GM19239 (cell line): ENCODE results near the gene OR4K13.

Experiments used
- DNase-seq: peaks from one replicate; pipeline ENCODE4 v3.0.0; 2011; ENCODE audit warnings: low spot score; ENCODE audit not compliant: insufficient read length
- FAIRE-seq: peaks from 2 replicates; lab custom pipeline; 2011; peaks lifted over from hg19 to GRCh38; lab: Jason Lieb, UNC

OR4K13 gene, protein sequence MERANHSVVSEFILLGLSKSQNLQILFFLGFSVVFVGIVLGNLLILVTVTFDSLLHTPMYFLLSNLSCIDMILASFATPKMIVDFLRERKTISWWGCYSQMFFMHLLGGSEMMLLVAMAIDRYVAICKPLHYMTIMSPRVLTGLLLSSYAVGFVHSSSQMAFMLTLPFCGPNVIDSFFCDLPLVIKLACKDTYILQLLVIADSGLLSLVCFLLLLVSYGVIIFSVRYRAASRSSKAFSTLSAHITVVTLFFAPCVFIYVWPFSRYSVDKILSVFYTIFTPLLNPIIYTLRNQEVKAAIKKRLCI

DNA sequence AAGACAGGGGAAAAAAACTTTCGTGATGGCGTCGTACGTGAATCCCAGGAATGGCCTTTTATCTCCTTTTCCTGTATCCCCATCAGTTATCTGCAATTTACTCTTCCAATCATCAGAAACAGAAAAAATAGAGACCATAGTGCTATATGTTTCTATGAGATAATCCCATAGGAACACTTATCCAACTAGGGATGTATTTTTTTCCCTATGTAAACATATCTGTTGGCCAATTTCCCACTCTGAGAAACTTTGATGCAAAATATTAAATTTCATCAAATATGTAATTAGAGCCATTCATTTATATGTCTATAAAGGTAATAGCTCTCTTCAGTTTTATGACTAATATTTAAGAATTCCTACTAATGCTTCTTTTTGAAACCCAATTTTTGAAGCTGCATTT is at the start of gene OR4K13:
OR4K13 (minus strand) TSS at position 101 of the 400 bp plus-strand sequence. CDS start 1,280 bp downstream, outside the sequence.
- DNase-seq: no peak
- no peak for FAIRE-seq

DNA sequence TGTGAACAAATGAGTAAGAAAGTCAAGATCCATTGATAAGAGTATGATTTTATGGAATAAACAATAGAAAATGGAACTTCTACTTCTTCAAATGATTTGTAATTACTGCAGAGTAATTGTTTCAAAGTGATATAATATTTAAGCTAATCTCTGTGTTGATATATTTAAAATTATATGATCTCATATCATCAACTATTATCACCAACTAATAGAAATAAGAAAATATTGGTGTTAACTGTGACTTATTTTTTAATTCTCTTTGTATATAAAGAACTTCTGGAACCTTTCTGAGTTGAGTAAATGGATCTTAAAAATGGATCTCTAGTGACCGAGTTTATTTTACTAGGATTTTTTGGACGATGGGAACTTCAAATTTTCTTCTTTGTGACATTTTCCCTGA is 23.9 kb upstream of the OR4K13 start, which contains the start of gene OR4L1:
OR4L1 (plus strand) TSS at position 301 of the 400 bp plus-strand sequence; CDS start at position 301, 0 bp downstream.
- no peak for FAIRE-seq
- DNase-seq: no peak

DNA sequence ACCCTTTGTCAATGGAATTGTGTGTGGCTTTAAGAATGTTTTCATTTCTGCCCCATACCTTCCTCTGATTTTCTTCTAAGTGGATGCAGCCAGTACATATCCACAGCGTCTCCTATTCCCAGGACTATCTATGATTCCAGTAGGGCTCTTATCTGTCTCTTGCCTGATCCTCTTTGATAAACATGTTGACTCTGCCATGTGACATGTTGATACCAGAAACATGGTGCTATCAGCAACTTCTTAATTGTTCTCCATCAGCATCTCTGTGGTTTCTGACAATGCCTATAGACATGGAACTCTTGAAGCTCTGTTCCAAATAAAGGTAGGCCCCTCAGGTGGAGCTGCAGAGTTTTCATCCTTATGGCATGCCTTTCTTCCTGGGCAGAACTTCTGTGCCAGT is 12.4 kb upstream of the OR4K13 start:
- no peak for FAIRE-seq
- DNase-seq: no peak

DNA sequence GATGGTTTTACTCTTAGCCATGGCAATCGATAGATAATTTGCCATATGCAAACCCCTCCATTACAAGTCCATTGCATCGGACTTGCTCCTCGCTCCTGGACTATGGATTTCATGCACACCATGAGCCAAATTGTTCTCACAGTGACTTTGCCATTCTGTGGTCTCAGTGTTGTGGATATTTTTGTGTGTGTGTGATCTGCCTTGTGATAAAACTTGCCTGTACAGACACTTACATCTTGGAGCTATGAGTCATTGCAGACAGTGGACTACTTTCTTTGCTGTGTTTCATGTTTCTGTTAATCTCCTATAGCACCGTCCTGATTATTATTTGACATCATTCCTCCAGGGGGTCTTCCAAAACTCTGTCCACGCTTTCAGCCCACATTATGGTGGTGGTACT is 8.4 kb upstream of the OR4K13 start:
- DNase-seq (no peak), FAIRE-seq (no peak)

- no peak for FAIRE-seq
- no peak for DNase-seq
These were observed 389 bp downstream of the OR4K13 start for GRCh38 chr14:20035449-20035848.

GRCh38 chr14:20031058-20031457 is 4.8 kb downstream of the OR4K13 start:
- FAIRE-seq (no peak), DNase-seq (no peak)

GRCh38 chr14:20019257-20019865 is 16.5 kb downstream of the OR4K13 start, which contains the start of gene OR4K14:
Gene OR4K14, minus strand, starts transcription at chr14:20019307. Its CDS starts 4,114 bp downstream, at chr14:20015193.
- DNase-seq (no peak), FAIRE-seq (no peak)

DNA sequence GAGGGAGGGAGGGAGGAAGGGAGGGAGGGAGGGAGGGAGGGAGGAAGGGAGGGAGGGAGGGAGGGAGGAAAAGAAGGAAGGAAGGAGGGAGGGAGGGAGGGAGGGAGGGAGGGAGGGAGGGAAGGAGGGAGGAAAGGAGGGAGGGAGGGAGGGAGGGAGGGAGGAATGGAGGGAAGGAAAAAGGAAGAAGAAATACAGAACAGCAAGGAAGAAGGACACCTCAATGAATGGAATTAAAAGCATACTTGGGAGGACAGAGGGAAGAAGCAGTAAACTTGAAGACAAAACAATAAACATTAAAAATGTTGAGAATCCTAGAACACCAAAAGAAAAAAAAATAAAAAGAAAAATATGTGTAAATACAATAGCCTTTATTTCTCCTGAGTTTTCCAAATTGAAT is 27.7 kb downstream of the OR4K13 start:
- no peak for DNase-seq
- FAIRE-seq: no peak

DNA sequence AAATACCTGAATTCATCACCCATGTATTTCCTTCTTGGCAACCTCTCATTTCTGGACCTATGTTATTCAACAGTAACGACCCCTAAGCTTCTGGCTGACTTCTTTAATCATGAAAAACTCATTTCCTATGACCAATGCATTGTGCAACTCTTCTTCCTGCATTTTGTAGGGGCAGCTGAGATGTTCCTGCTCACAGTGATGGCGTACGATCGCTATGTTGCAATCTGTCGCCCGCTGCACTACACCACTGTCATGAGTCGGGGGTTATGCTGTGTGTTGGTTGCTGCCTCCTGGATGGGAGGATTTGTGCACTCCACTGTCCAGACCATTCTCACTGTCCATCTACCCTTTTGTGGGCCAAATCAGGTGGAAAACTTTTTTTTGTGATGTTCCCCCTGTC is 33.5 kb downstream of the OR4K13 start:
- no peak for DNase-seq
- no peak for FAIRE-seq

- no peak for FAIRE-seq
- no peak for DNase-seq
These were observed 34.0 kb downstream of the OR4K13 start, which contains the start of gene OR4Q2 for GRCh38 chr14:20001863-20002262. Gene OR4Q2, plus strand, starts transcription at chr14:20002163.

- DNase-seq: no peak
- no peak for FAIRE-seq
These were observed 42.4 kb downstream of the OR4K13 start for GRCh38 chr14:19993438-19993837.
